HCT116 (cell line): ENCODE results near the gene PVRIG. TPM values are rescaled to one million over a fixed set of nuclear protein-coding genes. Genes with fewer than 3 reads are reported as not detected.
"Not testable (repeated sequence)": the region's sequence is repeated elsewhere in the genome, so short reads cannot be mapped to it uniquely, and the experiment has no call there.

Experiments used
- ATAC-seq: fragments of 200-7000 bp; cut with Tn5 transposase; 2 replicates; pipeline ENCODE4 v1.9.1; 2020; ENCODE audit warnings: mild to moderate bottlenecking, moderate library complexity
- BruUV-seq: library from RNA; stranded (reverse); fragments of 400-500 nt; replicated peaks from 2 replicates; lab custom pipeline; 2021; lab: Mats Ljungman, UMichigan
- CTCF ChIA-PET: fragments of 300-600 bp; sonication (Branson Sonifier 250); formaldehyde crosslinking; loops from one replicate; lab custom pipeline; 2021; ENCODE audit warnings: antibody characterized with exemption; lab: Charles Lee
- POLR2A ChIA-PET: fragments of 300-600, 350-600 bp; sonication (Branson Sonifier 250); formaldehyde crosslinking; loops from one replicate; lab custom pipeline; 2021; ENCODE audit warnings: antibody characterized with exemption; lab: Charles Lee
- RAD21 ChIA-PET, 2 experiments: fragments of 300-600 bp; sonication (Branson Sonifier 250); formaldehyde crosslinking; loops; one replicate each; lab custom pipeline; 2023; ENCODE audit warnings: low total read pairs in 2 of 2; ENCODE audit not compliant: uncharacterized antibody in 2 of 2, unreplicated experiment in 2 of 2, low non-redundant PET in 1 of 2; lab: Charles Lee
- DNase-seq: peaks from one replicate; pipeline ENCODE4 v3.0.0-alpha.2; 2010; ENCODE audit warnings: low read depth, low spot score
- H2AFZ ChIP-seq: fragments of 200-600 bp; shearing (Covaris generic), sonication (generic); 2 replicates; pipeline ENCODE4 v1.6.1; 2017; ENCODE audit warnings: low read depth, mixed run types, mixed read lengths, antibody characterized with exemption, low read length; ENCODE audit not compliant: poor library complexity, severe bottlenecking
- H3K27ac ChIP-seq: 2 replicates; pipeline ENCODE4 v1.5.1; 2012; ENCODE audit warnings: low read depth, low read length
- H3K27me3 ChIP-seq: fragments of 200-600 bp; sonication (generic); 2 replicates; pipeline ENCODE4 v1.6.1; 2016; ENCODE audit warnings: mixed run types, low read length, mixed read lengths; ENCODE audit not compliant: insufficient read depth
- H3K36me3 ChIP-seq, 2 experiments: fragments of 200-500 bp in 1 of 2; fragments of 200-600 bp in 1 of 2; sonication (Bioruptor generic) in 1 of 2; sonication (generic) in 1 of 2; 2 replicates each; pipeline versions ENCODE4 v1.5.1 to v1.6.1; 2014 to 2016; ENCODE audit warnings: low read length in 2 of 2, inconsistent platforms in 1 of 2, mixed read lengths in 1 of 2, mixed run types in 1 of 2; ENCODE audit not compliant: insufficient read depth in 2 of 2, control insufficient read depth in 1 of 2
- H3K4me1 ChIP-seq, 2 experiments: fragments of 200-600 bp in 1 of 2; sonication (generic) in 1 of 2; 2 replicates each; pipeline versions ENCODE4 v1.5.1 to v1.6.1; 2012 to 2017; ENCODE audit warnings: low read length in 2 of 2, inconsistent platforms in 1 of 2, mild to moderate bottlenecking in 1 of 2, mixed read lengths in 1 of 2, mixed run types in 1 of 2, moderate library complexity in 1 of 2; ENCODE audit not compliant: insufficient read depth in 2 of 2, control insufficient read depth in 1 of 2
- H3K4me2 ChIP-seq: fragments of 200-600 bp; sonication (generic); 2 replicates; pipeline ENCODE4 v1.6.1; 2017; ENCODE audit warnings: mixed run types, low read length, mixed read lengths
- H3K4me3 ChIP-seq, 2 experiments: fragments of 200-600 bp in 1 of 2; sonication (generic) in 1 of 2; replicated peaks in 1 of 2; 2 replicates each; pipeline ENCODE4 v1.5.1; 2011 to 2016; ENCODE audit warnings: low read length in 2 of 2, control low read depth in 1 of 2, low read depth in 1 of 2, mild to moderate bottlenecking in 1 of 2, mixed read lengths in 1 of 2, mixed run types in 1 of 2
- H3K79me2 ChIP-seq: fragments of 200-600 bp; sonication (generic); 2 replicates; pipeline ENCODE4 v1.6.1; 2017; ENCODE audit warnings: mild to moderate bottlenecking, mixed run types, low read length, moderate library complexity, mixed read lengths; ENCODE audit not compliant: insufficient read depth
- H3K9ac ChIP-seq: fragments of 200-600 bp; sonication (generic); 2 replicates; pipeline ENCODE4 v1.6.1; 2016; ENCODE audit warnings: low read length, mixed read lengths
- H3K9me2 ChIP-seq: fragments of 200-600 bp; sonication (generic), shearing (Covaris generic); 2 replicates; pipeline ENCODE4 v1.6.1; 2017; ENCODE audit warnings: mixed run types, mild to moderate bottlenecking, moderate library complexity; ENCODE audit not compliant: insufficient read depth
- H3K9me3 ChIP-seq, 2 experiments: fragments of 200-500 bp in 1 of 2; fragments of 200-600 bp in 1 of 2; sonication (Bioruptor generic) in 1 of 2; sonication (generic) in 1 of 2; 2 replicates each; pipeline ENCODE4 v1.6.1; 2014 to 2017; ENCODE audit warnings: low read length in 2 of 2, mixed read lengths in 2 of 2, inconsistent platforms in 1 of 2, low read depth in 1 of 2, mild to moderate bottlenecking in 1 of 2, mixed run types in 1 of 2, moderate library complexity in 1 of 2; ENCODE audit not compliant: control insufficient read depth in 1 of 2, insufficient read depth in 1 of 2
- H4K20me1 ChIP-seq: fragments of 200-600 bp; sonication (generic), shearing (Covaris generic); 2 replicates; pipeline ENCODE4 v1.6.1; 2017; ENCODE audit warnings: mixed run types, mild to moderate bottlenecking, moderate library complexity; ENCODE audit not compliant: insufficient read depth
- ELF1 ChIP-seq: IDR thresholded peaks from 2 replicates; pipeline ENCODE4 v1.6.1; 2012; ENCODE audit warnings: low read depth, borderline replicate concordance
- EZH2 ChIP-seq: fragments of 200-600 bp; sonication (generic); IDR thresholded peaks from 2 replicates; pipeline ENCODE4 v1.6.1; 2017; ENCODE audit warnings: antibody characterized with exemption, mixed run types
- EZH2phosphoT487 ChIP-seq: fragments of 200-600 bp; IDR thresholded peaks from 2 replicates; pipeline ENCODE4 v1.6.1; 2018; ENCODE audit warnings: antibody characterized with exemption, borderline replicate concordance
- FOSL1 ChIP-seq: IDR thresholded peaks from 2 replicates; pipeline ENCODE4 v1.6.1; 2012; ENCODE audit warnings: low read depth
- JUND ChIP-seq: IDR thresholded peaks from 2 replicates; pipeline ENCODE4 v1.6.1; 2012
- POLR2A ChIP-seq: IDR thresholded peaks from 2 replicates; pipeline ENCODE4 v1.7.0; 2011; ENCODE audit warnings: borderline replicate concordance; ENCODE audit not compliant: insufficient read depth, insufficient read length; ENCODE audit errors: extremely low read depth
- POLR2AphosphoS5 ChIP-seq: IDR thresholded peaks from 2 replicates; pipeline ENCODE4 v1.6.1; 2011; ENCODE audit warnings: mild to moderate bottlenecking, low read depth, low read length, moderate library complexity
- RAD21 ChIP-seq: IDR thresholded peaks from 2 replicates; pipeline ENCODE4 v1.6.1; 2012; ENCODE audit warnings: low read depth, mild to moderate bottlenecking
- SP1 ChIP-seq: IDR thresholded peaks from 2 replicates; pipeline ENCODE4 v1.6.1; 2012; ENCODE audit warnings: low read depth
- ZFX ChIP-seq: fragments of 450-650 bp; IDR thresholded peaks from 2 replicates; pipeline ENCODE4 v1.6.1; 2017
- intact Hi-C: fragments of 100-400 bp; cut with micrococcal nuclease; formaldehyde crosslinking; loops from 2 replicates; pipeline ENCODE4 v1.10.0; 2022
- total RNA-seq: library from RNA; stranded (reverse); gene quantifications from one replicate; pipeline ENCODE4 v1.2.1, GENCODE V29; 2021; ENCODE audit not compliant: unreplicated experiment
- TF ChIP-seq, protein P1 (sequence below), 3 experiments: fragments of 200-600 bp in 1 of 3; sonication (generic) in 1 of 3; IDR thresholded peaks in 2 of 3; conservative IDR thresholded peaks in 1 of 3; 2 replicates each; pipeline ENCODE4 v1.5.1; 2012 to 2017; ENCODE audit warnings: low read depth in 2 of 3, low read length in 2 of 3, antibody characterized with exemption in 1 of 3, borderline replicate concordance in 1 of 3, control low read depth in 1 of 3, mild to moderate bottlenecking in 1 of 3, mixed read lengths in 1 of 3, mixed run types in 1 of 3, moderate library complexity in 1 of 3; ENCODE audit not compliant: insufficient read depth in 1 of 3

PVRIG gene
- total RNA-seq, 1 experiment from 2014 or later = 0.30 TPM

GRCh38 chr7:100192281-100192862 is 27.4 kb upstream of the PVRIG start:
- H4K20me1 ChIP-seq, H3K4me3 ChIP-seq, H3K27me3 ChIP-seq, H3K9ac ChIP-seq, H3K79me2 ChIP-seq, DNase-seq, POLR2A ChIA-PET, H3K27ac ChIP-seq, H3K36me3 ChIP-seq, H3K4me2 ChIP-seq, ATAC-seq, H3K9me3 ChIP-seq, H3K4me1 ChIP-seq, H3K9me2 ChIP-seq, RAD21 ChIA-PET, CTCF ChIA-PET, H2AFZ ChIP-seq, BruUV-seq: not testable (repeated sequence)
- intact Hi-C loops = loop anchor here (10.0 kb wide), 1 partner anchor 212 kb away; no protein-coding TSS in a partner anchor

DNA sequence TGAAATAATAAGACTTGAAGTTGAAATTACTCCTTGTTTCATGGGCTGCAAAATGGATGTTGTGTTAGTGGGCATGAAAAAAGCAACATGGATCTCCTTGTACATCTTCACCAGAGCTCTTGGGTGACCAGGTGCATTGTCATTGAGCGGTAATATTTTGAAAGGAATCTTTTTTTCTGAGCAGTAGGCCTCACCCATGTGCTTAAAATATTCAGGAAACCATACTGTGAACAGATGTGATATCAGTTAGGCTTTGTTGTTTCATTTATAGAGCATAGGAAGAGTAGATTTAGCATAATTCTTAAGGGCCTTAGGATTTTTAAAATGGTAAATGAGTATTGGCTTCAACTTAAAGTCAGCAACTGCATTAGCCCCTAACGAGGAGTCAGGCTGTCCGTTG is 26.8 kb upstream of the PVRIG start:
- POLR2A ChIA-PET = no interaction called here
- no peaks in the 10 kb centered on the region for H3K9me2 ChIP-seq
- H3K27ac ChIP-seq = no peak overlapping the region
- H3K9ac ChIP-seq = no peak overlapping the region
- intact Hi-C loops = loop anchor here (10.0 kb wide), 1 partner anchor 212 kb away; no protein-coding TSS in a partner anchor
- no peak overlapping the region for H2AFZ ChIP-seq
- H3K9me3 ChIP-seq = no peaks in the 10 kb centered on the region
- RAD21 ChIA-PET = no interaction called here
- no peak overlapping the region for H3K4me2 ChIP-seq
- DNase-seq = no peak
- CTCF ChIA-PET = no interaction called here
- peaks cover 0 to 4% of the 10 kb centered on the region in 2 experiments; a peak in 2 of 4 replicates for H3K4me1 ChIP-seq
- no TSS peak for BruUV-seq
- TF ChIP-seq JUND (no peak), SP1 (no peak), ZFX (no peak), POLR2A (no peak), FOSL1 (no peak), EZH2phosphoT487 (no peak), POLR2AphosphoS5 (no peak), EZH2 (no peak), ELF1 (no peak), RAD21 (no peak)
- TF ChIP-seq, protein P1, sequence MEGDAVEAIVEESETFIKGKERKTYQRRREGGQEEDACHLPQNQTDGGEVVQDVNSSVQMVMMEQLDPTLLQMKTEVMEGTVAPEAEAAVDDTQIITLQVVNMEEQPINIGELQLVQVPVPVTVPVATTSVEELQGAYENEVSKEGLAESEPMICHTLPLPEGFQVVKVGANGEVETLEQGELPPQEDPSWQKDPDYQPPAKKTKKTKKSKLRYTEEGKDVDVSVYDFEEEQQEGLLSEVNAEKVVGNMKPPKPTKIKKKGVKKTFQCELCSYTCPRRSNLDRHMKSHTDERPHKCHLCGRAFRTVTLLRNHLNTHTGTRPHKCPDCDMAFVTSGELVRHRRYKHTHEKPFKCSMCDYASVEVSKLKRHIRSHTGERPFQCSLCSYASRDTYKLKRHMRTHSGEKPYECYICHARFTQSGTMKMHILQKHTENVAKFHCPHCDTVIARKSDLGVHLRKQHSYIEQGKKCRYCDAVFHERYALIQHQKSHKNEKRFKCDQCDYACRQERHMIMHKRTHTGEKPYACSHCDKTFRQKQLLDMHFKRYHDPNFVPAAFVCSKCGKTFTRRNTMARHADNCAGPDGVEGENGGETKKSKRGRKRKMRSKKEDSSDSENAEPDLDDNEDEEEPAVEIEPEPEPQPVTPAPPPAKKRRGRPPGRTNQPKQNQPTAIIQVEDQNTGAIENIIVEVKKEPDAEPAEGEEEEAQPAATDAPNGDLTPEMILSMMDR (IDR thresholded peaks at IDR 0.05 in 2 of 3, conservative IDR thresholded peaks at IDR 0.05 in 1 of 3; ENCODE audit: borderline replicate concordance in 1 of 3, insufficient read depth in 1 of 3, low read depth in 2 of 3, low read length in 2 of 3) = no peak
- ATAC-seq = no peak
- no peaks in the 10 kb centered on the region for H4K20me1 ChIP-seq
- H3K79me2 ChIP-seq = no peaks in the 10 kb centered on the region
- H3K27me3 ChIP-seq = no peaks in the 10 kb centered on the region
- H3K36me3 ChIP-seq = no peaks in the 10 kb centered on the region
- no peak overlapping the region for H3K4me3 ChIP-seq
